HEK293 (cell line): Measurements from ENCODE around the gene ZNF543.

ENCODE experiments used
- ZBTB10 ChIP-seq: fragments of 450-650 bp; formaldehyde crosslinking; IDR thresholded peaks from 2 replicates; pipeline ENCODE4 v1.5.1; 2016; ENCODE audit warnings: missing biosample characterization, missing genetic modification characterization
- ZNF549 ChIP-seq: fragments of 450-650 bp; IDR thresholded peaks from 2 replicates; pipeline ENCODE4 v1.5.1; 2018; ENCODE audit warnings: missing biosample characterization, missing genetic modification characterization, mild to moderate bottlenecking, inconsistent platforms, moderate library complexity
- ZNF639 ChIP-seq: fragments of 450-650 bp; formaldehyde crosslinking; IDR thresholded peaks from 2 replicates; pipeline ENCODE4 v1.5.1; 2016; ENCODE audit warnings: missing biosample characterization, missing genetic modification characterization

DNA sequence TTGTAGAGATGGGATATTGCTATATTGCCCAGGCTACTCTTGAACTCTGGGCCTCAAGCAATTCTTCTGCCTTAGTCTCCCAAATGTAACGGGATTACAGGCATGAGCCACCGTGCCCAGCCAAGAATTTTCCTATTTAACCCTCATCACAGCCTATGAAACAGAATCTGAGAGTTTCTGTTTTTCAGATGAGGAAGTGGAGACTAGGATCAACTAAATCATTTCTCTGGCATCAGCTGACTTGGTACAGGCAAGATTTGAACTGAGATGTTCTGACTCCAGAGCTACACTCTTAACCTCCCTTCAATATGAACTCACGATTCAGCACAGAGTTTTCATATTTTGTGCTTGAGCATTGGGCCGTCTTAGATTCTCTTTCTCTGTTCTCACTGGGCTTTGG, 31.9 kb upstream of the ZNF543 start:
- TF ChIP-seq ZNF639 (tag by site-specific recombination): no peak
- TF ChIP-seq ZNF549 (tag by site-specific recombination): no peak
- TF ChIP-seq ZBTB10: no peak
